OCI-LY3 (cell line): Measurements from ENCODE around the gene CHMP6.

Source experiments
- H2AFZ ChIP-seq: fragments of 200-600, 300-600 bp; shearing (Covaris generic); 2 replicates; pipeline ENCODE4 v1.6.0; 2014; ENCODE audit warnings: antibody characterized with exemption, low read depth, low read length
- H3K27ac ChIP-seq: fragments of 200-600, 300-600 bp; sonication (generic); 2 replicates; pipeline ENCODE4 v1.5.1; 2014; ENCODE audit warnings: mild to moderate bottlenecking, low read length, moderate library complexity, mixed read lengths
- H3K27me3 ChIP-seq: fragments of 200-600, 300-600 bp; sonication (generic); 2 replicates; pipeline ENCODE4 v1.6.1; 2014; ENCODE audit warnings: low read depth, low read length, mixed read lengths
- H3K36me3 ChIP-seq: fragments of 200-600, 300-600 bp; sonication (generic); replicated peaks from 2 replicates; pipeline ENCODE3; 2014; ENCODE audit warnings: low read depth, low read length, mixed read lengths
- H3K4me1 ChIP-seq: fragments of 300-600, 200-600 bp; sonication (generic); 2 replicates; pipeline ENCODE4 v1.6.1; 2014; ENCODE audit warnings: low read length, mixed read lengths
- H3K4me2 ChIP-seq: fragments of 200-600, 300-600 bp; sonication (generic); 2 replicates; pipeline ENCODE4 v1.6.1; 2014; ENCODE audit warnings: low read length, mixed read lengths
- H3K4me3 ChIP-seq: fragments of 300-600, 200-600 bp; sonication (generic); 2 replicates; pipeline ENCODE4 v1.5.1; 2014; ENCODE audit warnings: antibody characterized with exemption, mild to moderate bottlenecking, low read length, moderate library complexity
- H3K79me2 ChIP-seq: fragments of 300-600, 200-600 bp; shearing (Covaris generic); 2 replicates; pipeline ENCODE4 v1.6.1; 2014; ENCODE audit warnings: mild to moderate bottlenecking, low read length, mixed read lengths
- H3K9ac ChIP-seq: fragments of 300-600, 200-600 bp; shearing (Covaris generic); 2 replicates; pipeline ENCODE4 v1.6.0; 2014; ENCODE audit warnings: mild to moderate bottlenecking, low read length, moderate library complexity
- H3K9me3 ChIP-seq: fragments of 200-600, 300-600 bp; shearing (Covaris generic); 2 replicates; pipeline ENCODE4 v1.6.1; 2014; ENCODE audit warnings: low read length, mixed read lengths; ENCODE audit not compliant: insufficient read depth
- H4K20me1 ChIP-seq: fragments of 200-600, 300-600 bp; sonication (generic); 2 replicates; pipeline ENCODE4 v1.6.1; 2016; ENCODE audit warnings: low read length, mixed read lengths; ENCODE audit not compliant: insufficient read depth
- EZH2phosphoT487 ChIP-seq: fragments of 200-600 bp; shearing (Covaris generic); IDR thresholded peaks from 2 replicates; pipeline ENCODE4 v1.6.1; 2018; ENCODE audit warnings: antibody characterized with exemption, mixed run types, low read depth
- TF ChIP-seq, protein P1 (sequence below): fragments of 200-600, 300-600 bp; sonication (generic); IDR thresholded peaks from 2 replicates; pipeline ENCODE4 v1.5.1; 2014; ENCODE audit warnings: antibody characterized with exemption, low read length, low read depth

Gene CHMP6

DNA sequence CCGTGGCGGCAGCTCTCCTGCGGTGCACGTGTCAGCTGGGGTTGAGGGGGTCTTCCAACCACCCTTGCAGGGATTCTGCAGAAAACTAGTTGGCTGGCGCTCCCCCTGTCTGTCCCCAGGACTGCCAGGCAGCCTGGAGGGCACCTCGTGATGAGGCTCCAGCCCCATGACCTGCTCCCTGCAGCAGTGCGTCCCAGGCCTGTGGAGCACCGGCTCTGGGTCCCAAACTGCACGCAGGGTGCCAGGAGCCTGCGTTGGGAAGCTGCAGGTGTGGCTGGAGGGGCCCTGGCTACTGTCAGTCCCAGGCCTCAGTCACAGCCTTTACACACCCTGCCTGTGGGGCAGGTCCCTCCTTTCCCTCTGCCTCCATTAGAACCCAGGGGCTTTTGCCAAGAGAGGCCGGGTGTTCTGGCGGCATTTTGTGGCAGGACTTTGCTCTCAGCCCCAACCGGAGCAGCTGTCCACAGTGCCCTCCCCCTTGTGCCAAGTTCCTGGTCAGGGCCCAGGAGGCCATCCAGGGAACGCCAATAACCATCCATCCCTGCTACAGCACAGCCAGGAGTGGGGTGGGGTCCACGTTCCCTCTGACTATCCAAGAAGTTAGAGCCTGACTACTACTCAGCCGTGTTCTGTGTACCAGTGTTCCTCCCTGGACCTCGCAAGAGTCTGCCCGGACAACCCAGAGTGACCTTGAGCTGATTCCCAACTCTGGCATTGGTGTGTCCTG is 9.2 kb downstream of the CHMP6 start:
- H3K4me3 ChIP-seq: no peak overlapping the region

DNA sequence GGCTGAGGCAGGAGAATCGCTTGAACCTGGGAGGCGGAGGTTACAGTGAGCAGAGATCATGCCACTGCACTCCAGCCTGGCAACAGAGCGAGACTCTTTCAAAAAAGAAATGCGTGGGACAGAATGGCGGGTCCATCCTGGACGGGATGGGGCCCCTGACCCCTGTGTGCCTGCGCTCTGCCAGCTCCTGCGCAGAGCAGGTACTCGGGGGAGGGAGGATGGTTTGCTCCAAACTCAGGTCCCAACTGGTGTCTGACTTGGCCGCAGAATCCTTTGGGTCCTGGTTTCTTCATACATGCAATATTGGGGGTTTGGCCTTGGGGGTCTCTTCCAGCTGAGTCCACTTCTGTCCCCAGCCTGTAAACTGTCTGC is 10.4 kb downstream of the CHMP6 start:
- Histone ChIP-seq H3K27ac (no peak overlapping the region), H3K36me3 (no peaks in the 10 kb centered on the region), H3K9me3 (no peaks in the 10 kb centered on the region), H3K4me3 (no peak overlapping the region), H3K9ac (no peak overlapping the region), H3K27me3 (no peaks in the 10 kb centered on the region), H3K4me2 (no peak overlapping the region), H3K4me1 (no peaks in the 10 kb centered on the region), H2AFZ (no peak overlapping the region), H4K20me1 (no peaks in the 10 kb centered on the region), H3K79me2 (no peaks in the 10 kb centered on the region)
- TF ChIP-seq, protein P1, sequence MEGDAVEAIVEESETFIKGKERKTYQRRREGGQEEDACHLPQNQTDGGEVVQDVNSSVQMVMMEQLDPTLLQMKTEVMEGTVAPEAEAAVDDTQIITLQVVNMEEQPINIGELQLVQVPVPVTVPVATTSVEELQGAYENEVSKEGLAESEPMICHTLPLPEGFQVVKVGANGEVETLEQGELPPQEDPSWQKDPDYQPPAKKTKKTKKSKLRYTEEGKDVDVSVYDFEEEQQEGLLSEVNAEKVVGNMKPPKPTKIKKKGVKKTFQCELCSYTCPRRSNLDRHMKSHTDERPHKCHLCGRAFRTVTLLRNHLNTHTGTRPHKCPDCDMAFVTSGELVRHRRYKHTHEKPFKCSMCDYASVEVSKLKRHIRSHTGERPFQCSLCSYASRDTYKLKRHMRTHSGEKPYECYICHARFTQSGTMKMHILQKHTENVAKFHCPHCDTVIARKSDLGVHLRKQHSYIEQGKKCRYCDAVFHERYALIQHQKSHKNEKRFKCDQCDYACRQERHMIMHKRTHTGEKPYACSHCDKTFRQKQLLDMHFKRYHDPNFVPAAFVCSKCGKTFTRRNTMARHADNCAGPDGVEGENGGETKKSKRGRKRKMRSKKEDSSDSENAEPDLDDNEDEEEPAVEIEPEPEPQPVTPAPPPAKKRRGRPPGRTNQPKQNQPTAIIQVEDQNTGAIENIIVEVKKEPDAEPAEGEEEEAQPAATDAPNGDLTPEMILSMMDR: no peak
- no peak for TF ChIP-seq EZH2phosphoT487

More for the DNA sequence above, 9.2 kb downstream of the CHMP6 start:
- Histone ChIP-seq H3K9me3 (no peaks in the 10 kb centered on the region), H3K4me1 (no peaks in the 10 kb centered on the region), H3K27ac (no peak overlapping the region), H3K27me3 (no peaks in the 10 kb centered on the region), H3K9ac (no peak overlapping the region), H4K20me1 (no peaks in the 10 kb centered on the region), H3K36me3 (no peaks in the 10 kb centered on the region), H3K79me2 (no peaks in the 10 kb centered on the region), H2AFZ (no peak overlapping the region), H3K4me2 (no peak overlapping the region)
- no peak for TF ChIP-seq EZH2phosphoT487
- TF ChIP-seq, protein P1: no peak

DNA sequence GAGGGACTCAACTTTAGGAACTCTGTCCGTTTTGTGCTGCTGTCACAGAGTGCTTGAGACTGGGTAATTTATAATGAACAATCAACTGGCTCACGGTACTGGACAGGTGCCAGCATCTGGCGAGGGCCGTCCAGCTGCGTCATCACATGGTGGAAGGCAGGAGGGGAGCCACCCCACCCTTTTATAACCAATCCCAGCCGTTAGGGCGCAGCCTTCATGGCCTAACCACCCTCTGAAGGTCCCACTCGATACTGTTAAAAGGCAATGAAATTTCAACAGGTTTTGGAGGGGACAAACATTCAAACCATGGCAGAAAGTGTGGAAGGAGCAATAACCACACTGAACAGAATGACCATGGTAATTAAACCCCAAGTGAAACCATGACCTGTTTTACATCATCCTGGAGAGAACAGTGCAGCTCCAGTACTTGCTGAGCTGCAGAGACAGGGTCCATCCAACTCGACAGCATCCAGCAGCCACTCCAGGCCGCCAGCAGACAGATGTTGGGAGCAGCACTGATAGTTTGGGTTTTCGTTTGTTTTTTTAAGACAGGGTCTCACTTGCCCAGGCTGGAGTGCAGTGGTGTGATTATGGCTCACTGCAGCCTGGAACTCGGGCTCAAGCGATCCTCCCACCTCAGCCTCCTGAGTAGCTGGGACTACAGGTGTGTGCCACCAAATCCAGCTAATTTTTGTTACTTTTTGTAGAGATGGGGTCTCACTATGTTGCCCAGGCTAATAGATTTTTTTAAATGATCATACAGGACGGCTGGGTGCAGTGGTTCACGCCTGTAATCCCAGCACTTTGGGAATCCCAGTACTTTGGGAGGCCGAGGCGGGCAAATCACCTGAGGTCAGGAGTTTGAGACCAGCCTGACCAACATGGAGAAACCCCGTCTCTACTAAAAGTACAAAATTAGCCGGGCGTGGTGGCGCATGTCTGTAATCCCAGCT is 11.0 kb downstream of the CHMP6 start:
- H3K4me3 ChIP-seq: no peak overlapping the region
- no peaks in the 10 kb centered on the region for H3K9me3 ChIP-seq
- H2AFZ ChIP-seq: no peak overlapping the region
- no peaks in the 10 kb centered on the region for H3K36me3 ChIP-seq
- no peak overlapping the region for H3K4me2 ChIP-seq
- no peaks in the 10 kb centered on the region for H3K27me3 ChIP-seq
- H3K79me2 ChIP-seq: no peaks in the 10 kb centered on the region
- H3K27ac ChIP-seq: no peak overlapping the region
- H4K20me1 ChIP-seq: no peaks in the 10 kb centered on the region
- TF ChIP-seq EZH2phosphoT487: no peak
- TF ChIP-seq, protein P1: no peak
- no peak overlapping the region for H3K9ac ChIP-seq
- H3K4me1 ChIP-seq: no peaks in the 10 kb centered on the region
